Activated CD4-positive, CD25-positive, alpha-beta regulatory T cell treated with anti-CD3 and anti-CD28 coated beads, Interleukin-2, amount 50 U/mL, for 24 hours (primary cell): Measurements from ENCODE around the gene BPIFB1.

ENCODE experiments used
- ATAC-seq, 2 donors: fragments of 150-1000 bp; cut with Tn5 transposase; one replicate each; pipeline ENCODE4 v1.10.0; 2021; ENCODE audit warnings: mild to moderate bottlenecking in 1 of 2, moderate library complexity in 1 of 2

The BPIFB1 gene

GRCh38 chr20:33328157-33329137 lies 45.4 kb downstream of the BPIFB1 start:
- ATAC-seq: no peak

- no peak for ATAC-seq
These were observed 50.0 kb downstream of the BPIFB1 start for GRCh38 chr20:33332905-33333456.

- no peak for ATAC-seq
These were observed 50.6 kb downstream of the BPIFB1 start for GRCh38 chr20:33333616-33334015.

GRCh38 chr20:33334111-33334510 lies 51.1 kb downstream of the BPIFB1 start:
- no peak for ATAC-seq

- no peak for ATAC-seq
These were observed 53.4 kb downstream of the BPIFB1 start for GRCh38 chr20:33336375-33336774.

GRCh38 chr20:33337119-33337518 lies 54.1 kb downstream of the BPIFB1 start:
- ATAC-seq: no peak

- ATAC-seq: no peak
These were observed 54.6 kb downstream of the BPIFB1 start for GRCh38 chr20:33337531-33338165.

GRCh38 chr20:33338467-33339258 lies 55.6 kb downstream of the BPIFB1 start:
- ATAC-seq: no peak

- no peak for ATAC-seq
These were observed 56.6 kb downstream of the BPIFB1 start for GRCh38 chr20:33339515-33340058.

- no peak for ATAC-seq
These were observed 60.5 kb downstream of the BPIFB1 start for GRCh38 chr20:33343521-33343920.

GRCh38 chr20:33345342-33345741 lies 62.3 kb downstream of the BPIFB1 start:
- ATAC-seq: no peak

GRCh38 chr20:33348136-33348937 lies 65.3 kb downstream of the BPIFB1 start:
- ATAC-seq: no peak

GRCh38 chr20:33349493-33349892 lies 66.5 kb downstream of the BPIFB1 start:
- ATAC-seq: no peak

- ATAC-seq: no peak
These were observed 68.7 kb downstream of the BPIFB1 start for GRCh38 chr20:33351696-33352095.

- no peak for ATAC-seq
These were observed 69.4 kb downstream of the BPIFB1 start for GRCh38 chr20:33352258-33353012.

- ATAC-seq: no peak
These were observed 70.0 kb downstream of the BPIFB1 start for GRCh38 chr20:33353013-33353402.
